ENCODE measurements around the gene REX1BD.
A peak's percentile ranks its signal among the peaks of the same experiment; 100 is the strongest.

Gene REX1BD

DNA sequence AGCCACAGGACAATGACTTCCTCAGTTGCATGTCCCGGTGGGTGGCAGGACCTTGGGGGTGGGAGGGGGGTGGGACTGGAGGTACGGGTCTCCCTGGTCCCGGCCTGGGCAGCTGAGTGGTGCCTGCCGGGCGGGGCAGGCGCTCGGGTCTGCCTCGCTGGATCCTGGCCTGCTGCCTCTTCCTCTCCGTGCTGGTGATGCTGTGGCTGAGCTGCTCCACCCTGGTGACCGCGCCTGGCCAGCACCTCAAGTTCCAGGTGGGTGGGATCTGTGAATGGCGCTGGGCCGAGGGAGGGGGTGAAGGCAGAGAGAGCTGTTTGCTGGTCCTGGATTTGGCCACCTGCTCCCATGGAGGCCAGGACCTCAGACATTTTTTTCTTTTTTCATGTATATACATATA, 29.6 kb downstream of the REX1BD start:
- DNase-seq, result no peak

DNA sequence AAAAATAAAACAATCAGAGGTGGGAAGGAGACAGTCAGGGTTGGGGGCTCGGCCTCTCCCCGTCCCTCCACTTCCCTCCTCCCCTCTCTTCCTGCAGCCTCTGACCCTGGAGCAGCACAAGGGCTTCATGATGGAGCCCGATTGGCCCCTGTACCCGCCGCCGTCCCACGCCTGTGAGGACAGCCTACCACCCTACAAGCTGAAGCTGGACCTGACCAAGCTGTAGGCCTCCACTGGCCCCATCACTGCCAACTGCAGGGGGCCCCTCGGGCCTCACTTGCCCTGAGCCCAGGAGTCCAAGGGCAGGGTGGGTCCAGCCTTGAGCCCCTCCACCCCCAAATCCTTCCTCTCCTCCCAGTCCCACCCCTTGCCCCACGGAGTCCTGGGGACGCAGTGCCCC, 31.7 kb downstream of the REX1BD start:
- DNase-seq, result no peak

DNA sequence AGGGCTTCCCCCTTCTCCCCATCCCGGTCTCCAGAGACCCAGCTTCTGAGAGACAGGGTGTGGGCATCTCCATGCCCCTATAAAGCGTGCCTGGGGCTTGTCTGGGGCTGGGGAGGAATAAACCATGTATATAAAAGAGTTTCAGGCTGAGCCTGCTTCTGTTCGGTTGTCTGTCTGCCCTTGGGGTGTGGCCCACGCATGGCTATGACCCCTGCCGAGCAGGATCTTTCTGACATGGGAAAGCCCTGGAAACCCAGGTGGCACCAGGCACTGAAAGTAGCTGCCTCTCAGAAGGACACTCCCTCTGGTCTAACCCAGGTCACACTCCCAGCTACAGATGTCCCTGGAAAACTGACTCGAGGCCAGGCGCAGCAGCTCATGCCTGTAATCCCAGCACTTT, 32.3 kb downstream of the REX1BD start:
- DNase-seq, result no peak

DNA sequence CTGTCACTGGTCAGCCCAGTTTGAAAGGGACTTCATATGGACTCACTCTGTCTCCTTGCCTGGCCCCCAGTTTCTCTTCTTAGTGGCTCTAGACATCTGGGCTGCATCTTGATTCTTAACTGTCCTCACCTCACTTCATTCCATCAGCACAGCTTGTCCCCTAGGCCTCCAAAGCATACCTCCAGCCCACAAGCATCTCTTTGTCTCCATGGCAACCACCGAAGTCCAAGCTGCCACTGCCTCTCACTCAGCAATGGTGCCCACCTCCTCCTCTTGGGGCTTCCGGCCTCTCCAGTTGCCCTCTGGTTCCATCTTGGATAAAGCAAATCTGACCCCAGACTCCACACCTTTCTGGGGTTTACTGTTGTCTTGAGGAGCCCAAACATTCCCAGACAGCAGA, 38.3 kb downstream of the REX1BD start:
- DNase-seq, result no peak

DNA sequence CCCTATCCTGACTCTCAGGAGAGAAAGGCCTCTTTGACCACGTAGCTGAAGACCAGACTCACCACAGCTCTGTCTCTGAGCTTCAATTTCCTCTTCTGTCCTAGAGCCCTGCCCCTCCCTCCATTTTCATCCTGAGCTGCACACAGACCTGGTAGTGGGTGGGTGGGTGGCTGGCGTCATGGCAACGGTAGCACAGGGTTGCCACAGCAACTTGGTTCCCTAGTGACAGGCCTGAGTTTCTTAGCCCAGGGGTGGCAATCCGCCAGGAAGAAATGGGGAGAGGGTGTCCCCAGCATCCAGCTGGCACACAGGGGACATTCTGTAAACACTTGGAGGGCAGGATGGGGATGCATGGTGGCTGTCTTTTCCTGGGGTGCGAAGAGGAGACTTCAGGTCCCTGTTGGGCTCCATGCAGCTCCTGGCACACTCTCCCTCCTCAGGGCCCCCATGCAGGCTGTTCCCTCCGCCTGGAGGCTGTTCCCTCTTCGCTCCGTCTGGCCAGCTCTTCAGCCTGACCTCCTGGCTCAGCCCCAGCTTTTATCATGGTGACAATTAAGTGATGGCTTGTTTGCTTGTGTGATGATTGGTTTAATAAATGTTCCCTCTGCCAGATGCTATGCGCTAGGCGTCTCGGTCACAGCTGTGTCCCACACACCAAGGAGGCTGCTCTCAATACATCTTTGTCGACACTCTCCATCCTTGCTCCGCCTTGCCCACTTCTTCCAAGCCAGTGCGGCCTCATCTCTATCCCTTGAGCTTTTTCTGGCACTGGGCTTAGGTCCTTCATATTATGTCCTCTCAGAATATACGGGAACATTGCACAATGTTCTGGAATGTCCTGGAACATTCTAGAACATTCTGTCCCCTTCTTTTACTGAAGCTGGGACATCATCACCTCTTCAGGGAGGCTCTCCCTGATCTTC, 40.8 kb downstream of the REX1BD start:
- no peak for DNase-seq

DNA sequence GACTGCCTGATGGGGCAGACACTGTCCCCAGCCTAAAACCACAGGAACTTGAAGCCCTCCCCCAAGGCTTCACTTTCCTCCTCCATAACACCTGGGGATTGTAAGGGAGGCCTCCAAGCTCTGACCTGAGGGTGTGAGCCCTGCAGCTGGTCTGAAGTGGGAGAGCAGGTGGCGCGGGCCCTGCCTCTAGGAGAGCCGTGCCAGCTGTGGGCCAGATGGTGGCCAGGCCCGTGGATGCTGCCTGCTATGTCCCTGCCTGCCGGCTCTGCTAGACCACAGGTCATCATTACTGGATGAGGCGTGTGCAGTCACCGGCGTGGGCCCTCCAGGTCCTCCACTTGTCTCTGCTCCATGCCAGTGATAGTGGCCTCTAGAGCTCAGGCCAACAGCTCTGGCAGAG, 44.7 kb downstream of the REX1BD start:
- DNase-seq, result peak; percentile 46

DNA sequence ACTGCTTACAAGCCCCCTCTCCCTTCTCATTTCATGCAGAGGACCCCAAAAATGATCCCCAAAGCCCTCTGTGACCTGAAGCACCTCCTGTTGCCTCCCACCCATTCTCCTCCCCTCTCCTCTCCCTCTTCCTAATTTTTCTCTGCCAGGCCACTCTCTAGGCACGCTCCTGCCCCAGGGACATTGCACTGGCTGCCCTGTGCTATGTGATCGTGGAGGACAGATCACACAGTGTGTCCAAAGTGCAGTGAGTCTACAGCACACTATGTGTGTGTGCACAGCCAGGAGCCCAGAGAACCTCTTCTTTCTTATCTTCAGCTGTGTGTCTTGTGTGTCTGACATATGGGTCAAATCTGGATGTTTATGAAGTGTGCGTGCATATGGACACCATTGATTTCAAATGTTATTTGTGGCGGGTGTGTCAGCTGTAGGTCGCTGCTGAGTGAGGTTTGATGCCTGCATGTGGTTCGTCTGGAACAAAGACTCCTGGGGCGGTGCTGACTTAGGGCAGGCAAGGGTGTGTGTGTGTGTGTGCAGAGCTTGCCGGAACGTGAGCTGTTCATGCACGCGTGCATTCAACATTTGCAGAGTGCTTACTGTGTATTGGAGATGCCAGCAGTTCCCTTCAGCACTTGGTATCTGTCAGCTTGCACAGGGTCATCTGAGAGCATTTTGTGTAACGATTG, 46.2 kb downstream of the REX1BD start:
- DNase-seq, result no peak

DNA sequence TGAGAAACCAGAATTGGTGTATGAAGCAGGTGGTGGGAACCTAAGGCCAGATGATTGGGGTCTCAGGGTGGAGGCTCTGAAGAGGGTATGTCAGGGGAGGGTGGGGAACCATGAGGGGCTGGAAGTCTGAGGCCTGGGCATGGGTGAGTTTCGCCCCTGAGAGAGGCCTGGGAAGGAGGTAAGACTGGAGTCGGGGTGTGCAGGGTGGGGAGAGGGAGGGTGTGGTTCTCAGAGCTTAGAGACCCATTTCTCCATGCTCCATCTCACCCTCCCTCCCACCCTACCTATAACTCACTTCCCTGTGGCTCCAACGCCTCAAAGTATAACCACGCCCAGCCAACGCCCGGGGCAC, 47.2 kb downstream of the REX1BD start:
- no peak for DNase-seq

DNA sequence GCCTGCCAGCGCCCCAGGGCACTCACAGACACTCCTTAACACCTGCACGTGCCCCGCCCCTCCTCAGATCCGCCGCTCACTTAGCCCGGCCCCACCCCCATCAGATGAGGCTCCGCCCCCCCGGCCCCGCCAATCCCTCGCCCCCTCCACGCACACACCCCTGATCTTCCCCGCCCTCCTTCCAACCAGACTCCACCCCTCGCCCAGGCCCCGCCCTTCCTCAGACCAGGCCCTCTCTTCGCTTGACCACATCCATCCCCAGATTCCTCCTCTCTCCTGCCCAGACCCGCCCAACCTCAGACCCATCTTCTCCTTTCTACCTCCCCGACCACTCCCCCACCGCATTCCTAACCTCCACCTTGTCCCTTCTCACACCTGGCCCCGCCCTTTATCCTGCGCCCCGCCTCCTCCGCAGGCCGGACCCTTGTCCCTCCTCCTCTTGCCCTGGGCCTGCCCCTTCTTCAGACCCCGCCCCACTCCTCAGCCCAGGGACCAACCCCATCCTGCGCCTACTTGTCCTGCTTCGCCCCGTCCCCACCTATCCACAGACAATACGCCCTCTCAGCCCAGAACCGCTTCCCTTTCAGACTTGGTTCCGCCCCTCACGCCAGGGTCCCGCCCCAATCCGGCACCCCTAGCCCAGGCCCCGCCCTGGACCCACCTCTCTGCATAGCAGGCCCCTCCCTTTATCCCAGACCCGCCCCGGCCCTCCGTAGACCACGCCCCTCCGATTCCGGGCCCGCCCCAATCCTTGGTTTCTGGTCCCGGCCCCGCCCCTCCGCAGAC, 47.8 kb downstream of the REX1BD start:
- peak; percentile 50 for DNase-seq

DNA sequence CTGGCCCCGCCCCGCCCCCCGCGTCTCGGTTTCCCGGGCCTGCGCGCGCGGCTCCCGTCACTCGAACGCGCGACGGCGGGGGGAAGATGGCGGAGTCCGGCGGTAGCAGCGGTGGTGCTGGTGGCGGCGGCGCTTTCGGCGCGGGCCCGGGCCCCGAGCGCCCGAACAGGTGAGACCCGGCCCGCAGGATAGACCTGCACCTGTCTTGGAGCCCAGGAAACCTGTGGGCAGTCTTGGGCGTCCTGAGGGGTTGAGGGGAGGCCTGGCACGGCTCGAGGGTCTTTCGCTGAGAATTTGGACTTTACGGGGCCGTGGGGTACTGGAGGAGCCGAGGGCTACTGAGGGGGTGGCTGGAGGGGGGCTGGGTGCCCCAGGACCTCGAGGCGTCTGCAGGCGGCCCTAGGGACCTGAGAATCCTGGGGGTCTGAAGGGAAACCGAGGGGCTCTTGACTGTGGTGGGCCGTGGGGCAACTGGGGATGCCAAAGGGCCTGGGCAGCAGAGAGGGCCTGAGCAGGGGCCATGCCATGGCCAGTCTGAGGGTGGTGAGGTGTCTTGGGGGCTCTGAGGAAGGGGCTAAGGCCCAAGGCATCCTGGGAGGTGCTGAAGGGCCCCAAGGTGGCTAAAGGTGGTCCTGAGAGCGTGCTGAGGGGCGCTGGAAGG, 48.5 kb downstream of the REX1BD start, which contains the start of gene KLHL26:
Gene KLHL26, plus strand, starts transcription at position 60 of the 661 bp plus-strand sequence. Its CDS starts 27 bp downstream, at position 87.
- DNase-seq, result no peak

DNA sequence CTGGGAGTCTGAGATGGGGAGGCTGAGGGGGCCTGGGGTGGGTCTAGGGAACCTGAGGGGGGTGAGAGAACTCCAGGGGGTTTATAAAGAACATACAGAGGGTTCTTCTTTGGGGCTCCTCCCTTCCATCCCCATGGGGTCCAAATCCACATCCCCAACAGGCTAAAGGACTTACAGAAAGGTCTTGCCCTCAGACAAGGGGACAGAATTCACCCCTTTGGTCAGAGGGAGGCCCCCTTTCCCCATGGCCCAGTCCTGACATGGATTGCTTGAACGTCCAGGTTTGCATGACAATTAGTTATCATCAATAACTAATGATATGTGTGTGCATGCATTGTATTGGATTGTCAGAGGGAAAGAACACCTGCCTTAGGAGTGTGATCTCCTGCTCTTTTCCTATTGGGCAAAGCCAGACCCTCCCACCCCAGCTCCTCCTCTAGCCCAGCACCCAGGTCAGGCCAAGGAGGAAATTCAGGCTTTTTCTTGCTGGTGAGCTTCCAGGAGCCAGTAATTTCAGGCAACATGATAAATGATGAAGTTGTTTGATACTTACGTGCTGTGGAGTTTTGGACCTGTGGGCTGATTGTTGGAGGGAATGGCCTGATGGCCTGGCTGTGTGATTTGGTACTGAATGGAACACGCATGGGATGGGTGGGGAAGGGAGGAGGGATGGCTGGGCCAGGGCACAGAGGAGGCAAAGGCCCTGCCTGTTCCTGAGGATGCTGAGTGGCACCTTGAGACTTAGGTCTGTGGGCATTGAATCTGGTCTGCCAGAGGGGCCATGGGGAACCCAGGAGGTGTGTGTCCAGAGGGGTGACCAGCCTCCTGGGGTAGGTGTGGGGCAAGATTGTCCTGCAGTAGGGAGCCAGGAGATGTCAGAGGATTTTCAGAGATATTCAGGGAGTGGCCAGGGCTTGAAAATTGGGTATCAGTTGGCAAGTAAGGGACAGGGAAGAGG, 49.4 kb downstream of the REX1BD start:
- no peak for DNase-seq

DNA sequence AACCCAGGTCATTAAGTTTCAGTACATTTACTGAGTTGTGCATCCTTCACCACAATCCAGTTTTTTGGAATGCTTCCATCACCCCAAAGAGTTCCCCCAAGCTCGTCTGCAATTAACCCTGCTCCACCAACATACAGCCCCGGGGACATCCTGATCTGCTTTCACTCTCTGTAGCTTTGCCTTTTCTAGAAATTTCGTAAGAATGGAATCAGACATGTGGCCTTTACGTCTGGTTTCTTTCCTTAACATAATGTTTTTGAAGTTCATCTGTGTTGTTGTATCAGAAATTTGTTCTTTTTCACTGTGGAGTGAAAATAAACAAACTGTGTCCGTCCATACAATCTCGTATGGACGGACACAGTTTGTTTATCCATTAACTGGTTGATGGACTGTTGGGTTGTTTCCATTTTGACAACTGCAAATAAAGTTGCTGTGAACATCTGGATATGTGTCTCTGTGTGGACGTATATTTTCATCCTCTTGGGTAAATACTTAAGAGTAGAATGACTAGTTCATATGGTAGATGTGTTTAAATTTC, 51.2 kb downstream of the REX1BD start:
- DNase-seq, result no peak

Data from DMS 273 treated with DMSO at 0.1 percent for 48 hours (cell line).